ENCODE data around the gene TMC6.

- no peak for TF ChIP-seq POLR2AphosphoS5 (IDR thresholded peaks at IDR 0.05; ENCODE audit: borderline replicate concordance, low read depth, low read length)
- no peak for TF ChIP-seq EZH2 (IDR thresholded peaks at IDR 0.05)
- TF ChIP-seq FOXP2 (optimal IDR thresholded peaks at IDR 0.05; ENCODE audit: control extremely low read depth, extremely low read length, insufficient read depth), result no peak
Measured at GRCh38 chr17:78132084-78132676, 3.6 kb upstream of the TMC6 start.
